Transverse colon (tissue), 3 donors: Measurements from ENCODE around the gene CDH18.

ENCODE experiments used
- POLR2A ChIP-seq: fragments of 450-650 bp; IDR thresholded peaks from one replicate; pipeline ENCODE4 v1.6.1; 2016; ENCODE audit warnings: antibody characterized with exemption, mild to moderate bottlenecking, moderate library complexity
- TF ChIP-seq, protein P1 (sequence below), 5 experiments: fragments of 200-600 bp in 3 of 5; fragments of 450-650 bp in 2 of 5; sonication (generic) in 3 of 5; IDR thresholded peaks; 1 replicate in 2 of 5; 2 replicates in 3 of 5; pipeline ENCODE4 v1.5.1; 2016 to 2017; ENCODE audit warnings: antibody characterized with exemption in 5 of 5, inconsistent platforms in 3 of 5, mild to moderate bottlenecking in 2 of 5, moderate library complexity in 1 of 5

- no peak for TF ChIP-seq POLR2A
- TF ChIP-seq, protein P1, sequence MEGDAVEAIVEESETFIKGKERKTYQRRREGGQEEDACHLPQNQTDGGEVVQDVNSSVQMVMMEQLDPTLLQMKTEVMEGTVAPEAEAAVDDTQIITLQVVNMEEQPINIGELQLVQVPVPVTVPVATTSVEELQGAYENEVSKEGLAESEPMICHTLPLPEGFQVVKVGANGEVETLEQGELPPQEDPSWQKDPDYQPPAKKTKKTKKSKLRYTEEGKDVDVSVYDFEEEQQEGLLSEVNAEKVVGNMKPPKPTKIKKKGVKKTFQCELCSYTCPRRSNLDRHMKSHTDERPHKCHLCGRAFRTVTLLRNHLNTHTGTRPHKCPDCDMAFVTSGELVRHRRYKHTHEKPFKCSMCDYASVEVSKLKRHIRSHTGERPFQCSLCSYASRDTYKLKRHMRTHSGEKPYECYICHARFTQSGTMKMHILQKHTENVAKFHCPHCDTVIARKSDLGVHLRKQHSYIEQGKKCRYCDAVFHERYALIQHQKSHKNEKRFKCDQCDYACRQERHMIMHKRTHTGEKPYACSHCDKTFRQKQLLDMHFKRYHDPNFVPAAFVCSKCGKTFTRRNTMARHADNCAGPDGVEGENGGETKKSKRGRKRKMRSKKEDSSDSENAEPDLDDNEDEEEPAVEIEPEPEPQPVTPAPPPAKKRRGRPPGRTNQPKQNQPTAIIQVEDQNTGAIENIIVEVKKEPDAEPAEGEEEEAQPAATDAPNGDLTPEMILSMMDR (IDR thresholded peaks at IDR 0.05) = no peak
These were observed 27.5 kb downstream of the CDH18 start for GRCh38 chr5:19960451-19960850.
